HepG2 (cell line): ENCODE measurements around the gene SPIRE1. TPM values are rescaled to one million over a fixed set of nuclear protein-coding genes. Genes with fewer than 3 reads are reported as not detected.

Experiments used
- CCDC6 ChIP-seq: sonication (generic); formaldehyde crosslinking; IDR thresholded peaks from 2 replicates; pipeline ENCODE4 v1.8.1; 2022; ENCODE audit warnings: mild to moderate bottlenecking, missing genetic modification reagents, moderate library complexity
- CEBPB ChIP-seq: IDR thresholded peaks from 2 replicates; pipeline ENCODE4 v1.6.1; 2011; ENCODE audit warnings: low read depth, low read length, improper control_type of control experiment, borderline replicate concordance
- KLF9 ChIP-seq: IDR thresholded peaks from 2 replicates; pipeline ENCODE4 v1.6.1; 2016; ENCODE audit warnings: low read depth
- MAF1 ChIP-seq: sonication (generic); formaldehyde crosslinking; IDR thresholded peaks from 2 replicates; pipeline ENCODE4 v1.5.0; 2020; ENCODE audit warnings: missing genetic modification reagents, borderline replicate concordance
- PLRG1 ChIP-seq: fragments of 450-650 bp; conservative IDR thresholded peaks from 2 replicates; pipeline ENCODE4 v1.6.1; 2016
- SNAPC2 ChIP-seq: sonication (generic); formaldehyde crosslinking; IDR thresholded peaks from 2 replicates; pipeline ENCODE4 v1.8.1; 2022; ENCODE audit warnings: mild to moderate bottlenecking, missing genetic modification reagents
- ZNF318 ChIP-seq: sonication (generic); formaldehyde crosslinking; IDR thresholded peaks from 2 replicates; pipeline ENCODE4 v1.4.0; 2020; ENCODE audit warnings: mild to moderate bottlenecking, missing genetic modification reagents
- ZNF362 ChIP-seq: sonication (generic); formaldehyde crosslinking; IDR thresholded peaks from 2 replicates; pipeline ENCODE4 v1.4.0; 2020; ENCODE audit warnings: missing genetic modification reagents, mild to moderate bottlenecking, borderline replicate concordance
- polyA plus RNA-seq, 8 experiments: library from polyadenylated mRNA; depleted of rRNA in 3 of 8; stranded (reverse) in 7 of 8; unstranded in 1 of 8; fragments of >200 nt; fragmentation: Illumina TruSeq in 4 of 8; extraction: Trizol in 4 of 8; gene quantifications; 2 replicates each; pipeline versions ENCODE4 v1.2.1 to v1.2.3, GENCODE V29; 2011 to 2016; ENCODE audit warnings: low read depth in 4 of 8, missing spikeins in 1 of 8, mixed read lengths in 1 of 8; ENCODE audit not compliant: insufficient read depth in 1 of 8
- total RNA-seq, 5 experiments: library from RNA; depleted of rRNA; stranded (reverse); fragments of >200 nt; fragmentation: Illumina TruSeq; extraction: Trizol; gene quantifications; 2 replicates each; pipeline ENCODE4 v1.2.3, GENCODE V29; 2016; ENCODE audit warnings: low read depth in 1 of 5
- TF ChIP-seq, protein P1 (sequence below): IDR thresholded peaks from 2 replicates; pipeline ENCODE4 v1.6.1; 2018; ENCODE audit warnings: missing genetic modification reagents, mild to moderate bottlenecking, missing compliant biosample characterization
- TF ChIP-seq, protein P2 (sequence below): sonication (generic); formaldehyde crosslinking; IDR thresholded peaks from 2 replicates; pipeline ENCODE4 v1.5.1; 2020; ENCODE audit warnings: missing genetic modification reagents, mild to moderate bottlenecking, borderline replicate concordance
- TF ChIP-seq, protein P3 (sequence below): sonication (generic); formaldehyde crosslinking; IDR thresholded peaks from 2 replicates; pipeline ENCODE4 v1.4.0; 2020; ENCODE audit warnings: missing genetic modification reagents

SPIRE1 gene
- total and polyA plus RNA-seq, 2 of the 13 experiments (the other 11 are each of a cell fraction or from before 2014, with no cell fraction given) = 9.9 to 21.3 TPM

GRCh38 chr18:12656938-12657683 lies 796 bp downstream of the SPIRE1 start (continued):
- TF ChIP-seq ZNF318 (no peak), MAF1 (CRISPR knock-in tag) (no peak), KLF9 (CRISPR knock-in tag) (no peak), SNAPC2 (CRISPR knock-in tag) (no peak), PLRG1 (no peak), CCDC6 (CRISPR knock-in tag) (no peak), ZNF362 (CRISPR knock-in tag) (no peak), CEBPB (no peak)
- TF ChIP-seq, protein P1, sequence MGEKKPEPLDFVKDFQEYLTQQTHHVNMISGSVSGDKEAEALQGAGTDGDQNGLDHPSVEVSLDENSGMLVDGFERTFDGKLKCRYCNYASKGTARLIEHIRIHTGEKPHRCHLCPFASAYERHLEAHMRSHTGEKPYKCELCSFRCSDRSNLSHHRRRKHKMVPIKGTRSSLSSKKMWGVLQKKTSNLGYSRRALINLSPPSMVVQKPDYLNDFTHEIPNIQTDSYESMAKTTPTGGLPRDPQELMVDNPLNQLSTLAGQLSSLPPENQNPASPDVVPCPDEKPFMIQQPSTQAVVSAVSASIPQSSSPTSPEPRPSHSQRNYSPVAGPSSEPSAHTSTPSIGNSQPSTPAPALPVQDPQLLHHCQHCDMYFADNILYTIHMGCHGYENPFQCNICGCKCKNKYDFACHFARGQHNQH (CRISPR knock-in tag) = 0 out of 2 replicates have a peak, but pooled peaks have one; percentile 27
- TF ChIP-seq, protein P2, sequence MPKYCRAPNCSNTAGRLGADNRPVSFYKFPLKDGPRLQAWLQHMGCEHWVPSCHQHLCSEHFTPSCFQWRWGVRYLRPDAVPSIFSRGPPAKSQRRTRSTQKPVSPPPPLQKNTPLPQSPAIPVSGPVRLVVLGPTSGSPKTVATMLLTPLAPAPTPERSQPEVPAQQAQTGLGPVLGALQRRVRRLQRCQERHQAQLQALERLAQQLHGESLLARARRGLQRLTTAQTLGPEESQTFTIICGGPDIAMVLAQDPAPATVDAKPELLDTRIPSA (CRISPR knock-in tag) = no peak
- TF ChIP-seq, protein P3, sequence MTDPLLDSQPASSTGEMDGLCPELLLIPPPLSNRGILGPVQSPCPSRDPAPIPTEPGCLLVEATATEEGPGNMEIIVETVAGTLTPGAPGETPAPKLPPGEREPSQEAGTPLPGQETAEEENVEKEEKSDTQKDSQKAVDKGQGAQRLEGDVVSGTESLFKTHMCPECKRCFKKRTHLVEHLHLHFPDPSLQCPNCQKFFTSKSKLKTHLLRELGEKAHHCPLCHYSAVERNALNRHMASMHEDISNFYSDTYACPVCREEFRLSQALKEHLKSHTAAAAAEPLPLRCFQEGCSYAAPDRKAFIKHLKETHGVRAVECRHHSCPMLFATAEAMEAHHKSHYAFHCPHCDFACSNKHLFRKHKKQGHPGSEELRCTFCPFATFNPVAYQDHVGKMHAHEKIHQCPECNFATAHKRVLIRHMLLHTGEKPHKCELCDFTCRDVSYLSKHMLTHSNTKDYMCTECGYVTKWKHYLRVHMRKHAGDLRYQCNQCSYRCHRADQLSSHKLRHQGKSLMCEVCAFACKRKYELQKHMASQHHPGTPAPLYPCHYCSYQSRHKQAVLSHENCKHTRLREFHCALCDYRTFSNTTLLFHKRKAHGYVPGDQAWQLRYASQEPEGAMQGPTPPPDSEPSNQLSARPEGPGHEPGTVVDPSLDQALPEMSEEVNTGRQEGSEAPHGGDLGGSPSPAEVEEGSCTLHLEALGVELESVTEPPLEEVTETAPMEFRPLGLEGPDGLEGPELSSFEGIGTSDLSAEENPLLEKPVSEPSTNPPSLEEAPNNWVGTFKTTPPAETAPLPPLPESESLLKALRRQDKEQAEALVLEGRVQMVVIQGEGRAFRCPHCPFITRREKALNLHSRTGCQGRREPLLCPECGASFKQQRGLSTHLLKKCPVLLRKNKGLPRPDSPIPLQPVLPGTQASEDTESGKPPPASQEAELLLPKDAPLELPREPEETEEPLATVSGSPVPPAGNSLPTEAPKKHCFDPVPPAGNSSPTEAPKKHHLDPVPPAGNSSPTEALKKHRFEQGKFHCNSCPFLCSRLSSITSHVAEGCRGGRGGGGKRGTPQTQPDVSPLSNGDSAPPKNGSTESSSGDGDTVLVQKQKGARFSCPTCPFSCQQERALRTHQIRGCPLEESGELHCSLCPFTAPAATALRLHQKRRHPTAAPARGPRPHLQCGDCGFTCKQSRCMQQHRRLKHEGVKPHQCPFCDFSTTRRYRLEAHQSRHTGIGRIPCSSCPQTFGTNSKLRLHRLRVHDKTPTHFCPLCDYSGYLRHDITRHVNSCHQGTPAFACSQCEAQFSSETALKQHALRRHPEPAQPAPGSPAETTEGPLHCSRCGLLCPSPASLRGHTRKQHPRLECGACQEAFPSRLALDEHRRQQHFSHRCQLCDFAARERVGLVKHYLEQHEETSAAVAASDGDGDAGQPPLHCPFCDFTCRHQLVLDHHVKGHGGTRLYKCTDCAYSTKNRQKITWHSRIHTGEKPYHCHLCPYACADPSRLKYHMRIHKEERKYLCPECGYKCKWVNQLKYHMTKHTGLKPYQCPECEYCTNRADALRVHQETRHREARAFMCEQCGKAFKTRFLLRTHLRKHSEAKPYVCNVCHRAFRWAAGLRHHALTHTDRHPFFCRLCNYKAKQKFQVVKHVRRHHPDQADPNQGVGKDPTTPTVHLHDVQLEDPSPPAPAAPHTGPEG (CRISPR knock-in tag) = no peak; the same call in 1 of the 2 replicates
